ENCODE measurements around the gene TMEM161B.
"Not testable (repeated sequence)": the region's sequence is repeated elsewhere in the genome, so short reads cannot be mapped to it uniquely, and the experiment has no call there.

Gene TMEM161B

DNA sequence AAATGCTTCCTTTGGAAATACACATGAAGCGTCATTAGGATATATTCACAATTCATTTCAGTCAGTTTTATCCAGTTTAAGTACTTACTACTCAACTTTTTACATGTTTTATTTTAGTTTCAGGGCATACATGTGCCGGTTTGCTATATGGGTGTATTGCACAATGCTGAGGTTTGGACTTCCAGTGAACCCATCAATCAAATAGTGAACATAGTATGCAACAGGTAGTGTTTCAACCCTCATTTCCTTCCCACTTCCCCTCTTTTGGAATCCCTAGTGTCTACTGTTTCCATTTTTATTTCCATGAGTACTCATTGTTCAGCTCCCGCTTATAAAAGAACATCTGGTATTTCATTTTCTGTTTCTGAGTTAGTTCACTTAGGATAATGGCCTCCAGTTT is 74.7 kb downstream of the TMEM161B start:
- TF ChIP-seq, protein P1, sequence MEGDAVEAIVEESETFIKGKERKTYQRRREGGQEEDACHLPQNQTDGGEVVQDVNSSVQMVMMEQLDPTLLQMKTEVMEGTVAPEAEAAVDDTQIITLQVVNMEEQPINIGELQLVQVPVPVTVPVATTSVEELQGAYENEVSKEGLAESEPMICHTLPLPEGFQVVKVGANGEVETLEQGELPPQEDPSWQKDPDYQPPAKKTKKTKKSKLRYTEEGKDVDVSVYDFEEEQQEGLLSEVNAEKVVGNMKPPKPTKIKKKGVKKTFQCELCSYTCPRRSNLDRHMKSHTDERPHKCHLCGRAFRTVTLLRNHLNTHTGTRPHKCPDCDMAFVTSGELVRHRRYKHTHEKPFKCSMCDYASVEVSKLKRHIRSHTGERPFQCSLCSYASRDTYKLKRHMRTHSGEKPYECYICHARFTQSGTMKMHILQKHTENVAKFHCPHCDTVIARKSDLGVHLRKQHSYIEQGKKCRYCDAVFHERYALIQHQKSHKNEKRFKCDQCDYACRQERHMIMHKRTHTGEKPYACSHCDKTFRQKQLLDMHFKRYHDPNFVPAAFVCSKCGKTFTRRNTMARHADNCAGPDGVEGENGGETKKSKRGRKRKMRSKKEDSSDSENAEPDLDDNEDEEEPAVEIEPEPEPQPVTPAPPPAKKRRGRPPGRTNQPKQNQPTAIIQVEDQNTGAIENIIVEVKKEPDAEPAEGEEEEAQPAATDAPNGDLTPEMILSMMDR (IDR thresholded peaks at IDR 0.05; ENCODE audit: low read depth, low read length, missing control alignments) = no peak
- in situ Hi-C loops (cut with HindIII; ENCODE audit: low pct_ligation_motif_present, low sequenced_read_pairs) = no loop called here
- DNase-seq = no peak
- peaks cover 2% of the 10 kb centered on the region for H3K36me3 ChIP-seq (replicated peaks)
- H3K4me3 ChIP-seq (ENCODE audit: low read depth, low read length) = no peak overlapping the region
- no peak overlapping the region for H3K27ac ChIP-seq
- no peaks in the 10 kb centered on the region for H3K27me3 ChIP-seq (replicated peaks)

DNA sequence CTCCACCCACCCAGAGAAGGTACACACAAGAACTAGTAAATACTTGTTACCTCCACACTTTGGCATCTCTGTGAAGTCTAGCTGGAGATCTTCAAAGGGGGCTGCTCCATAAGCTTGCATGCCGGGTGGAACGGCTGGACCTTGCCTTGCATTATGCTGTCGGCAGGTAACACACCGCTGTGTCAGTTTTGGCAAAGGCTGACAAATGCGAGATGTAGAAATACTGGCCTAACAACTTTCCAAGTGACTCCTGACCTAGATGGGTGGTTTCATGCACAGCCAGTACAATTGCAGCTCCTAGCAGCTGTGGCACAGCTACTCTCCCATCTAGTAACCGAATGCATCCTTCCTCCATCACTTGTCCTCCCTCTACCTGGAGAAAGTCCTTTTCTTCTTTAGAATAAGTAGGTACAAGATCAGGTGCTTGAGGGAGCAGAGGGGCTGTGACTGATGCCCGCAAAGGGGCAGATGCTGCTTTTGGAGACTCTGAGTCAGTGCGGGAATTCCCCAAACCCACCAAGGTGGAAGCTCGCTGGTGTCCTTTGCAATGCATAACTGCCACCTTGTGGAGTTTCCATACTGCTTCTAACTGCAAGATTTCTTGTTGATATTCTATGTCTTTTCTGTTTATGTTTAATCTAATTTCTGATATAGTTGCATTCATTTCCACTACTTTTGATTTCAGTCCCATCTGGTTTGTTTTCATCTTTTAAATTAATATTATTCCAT is 78.4 kb downstream of the TMEM161B start:
- no peaks in the 10 kb centered on the region for H3K27me3 ChIP-seq (replicated peaks)
- in situ Hi-C loops (cut with HindIII; ENCODE audit: low pct_ligation_motif_present, low sequenced_read_pairs) = no loop called here
- H3K27ac ChIP-seq = no peak overlapping the region
- no peak for DNase-seq
- TF ChIP-seq, protein P1 (IDR thresholded peaks at IDR 0.05; ENCODE audit: low read depth, low read length, missing control alignments) = no peak
- peaks cover 2% of the 10 kb centered on the region for H3K36me3 ChIP-seq (replicated peaks)
- H3K4me3 ChIP-seq (ENCODE audit: low read depth, low read length) = no peak overlapping the region

DNA sequence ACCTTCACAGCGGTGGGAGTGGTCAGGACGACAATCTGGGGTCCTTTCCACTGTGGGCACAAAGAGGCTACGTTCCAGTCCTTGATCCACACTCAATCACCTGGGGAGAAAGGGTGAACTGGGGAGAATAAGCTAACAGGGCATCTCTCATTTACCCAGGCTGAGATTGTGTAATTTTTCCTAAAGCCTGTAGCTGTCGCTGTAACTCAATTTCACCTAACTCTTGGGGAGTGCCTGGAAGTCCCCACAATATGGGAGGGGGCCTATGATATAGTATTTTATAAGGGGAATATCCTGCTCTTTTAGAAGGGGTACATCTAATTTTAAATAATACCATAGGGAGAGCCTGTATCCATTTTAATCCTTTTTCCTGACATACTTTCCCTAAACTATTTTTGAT is 79.2 kb downstream of the TMEM161B start:
- H3K27me3 ChIP-seq (replicated peaks); H3K36me3 ChIP-seq (replicated peaks); in situ Hi-C loops (cut with HindIII; ENCODE audit: low pct_ligation_motif_present, low sequenced_read_pairs); H3K4me3 ChIP-seq (ENCODE audit: low read depth, low read length); H3K27ac ChIP-seq; DNase-seq: not testable (repeated sequence)

DNA sequence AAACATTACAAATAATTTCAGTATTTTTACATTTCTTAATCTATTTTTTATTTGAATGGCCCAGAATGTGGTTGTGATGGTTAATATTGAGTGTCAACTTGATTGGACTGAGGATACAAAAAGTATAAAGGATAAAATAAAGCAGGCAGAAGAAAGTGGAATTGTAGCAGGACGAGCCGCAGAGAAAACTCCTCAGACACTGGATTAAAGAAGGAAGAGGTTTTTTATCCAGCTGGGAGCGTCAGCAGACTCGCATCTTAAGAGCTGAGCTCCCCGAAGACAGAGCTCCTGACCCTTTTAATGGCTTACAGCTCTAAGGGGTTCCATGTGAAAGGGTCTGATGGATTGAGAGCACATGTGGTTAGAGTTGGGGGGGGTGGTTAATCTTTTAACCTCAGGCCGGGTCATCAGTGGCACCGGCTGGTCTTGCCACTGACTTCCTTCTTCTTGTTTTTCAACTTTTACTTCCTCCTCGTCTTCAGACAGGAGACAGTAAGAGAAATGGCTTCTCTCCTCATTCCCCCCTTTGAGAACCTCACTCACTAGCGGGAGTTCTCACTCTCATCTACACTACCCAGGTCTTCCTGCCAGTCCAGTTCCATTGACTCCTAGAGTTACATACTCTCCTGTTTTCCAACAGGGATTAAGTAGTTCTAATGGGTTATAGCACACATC is 80.0 kb downstream of the TMEM161B start:
- Histone ChIP-seq H3K27ac (no peak overlapping the region), H3K36me3 (replicated peaks) (peaks cover 2% of the 10 kb centered on the region), H3K4me3 (ENCODE audit: low read depth, low read length) (no peak overlapping the region), H3K27me3 (replicated peaks) (no peaks in the 10 kb centered on the region)
- in situ Hi-C loops (cut with HindIII; ENCODE audit: low pct_ligation_motif_present, low sequenced_read_pairs) = no loop called here
- DNase-seq = no peak
- TF ChIP-seq, protein P1 (IDR thresholded peaks at IDR 0.05; ENCODE audit: low read depth, low read length, missing control alignments) = no peak

DNA sequence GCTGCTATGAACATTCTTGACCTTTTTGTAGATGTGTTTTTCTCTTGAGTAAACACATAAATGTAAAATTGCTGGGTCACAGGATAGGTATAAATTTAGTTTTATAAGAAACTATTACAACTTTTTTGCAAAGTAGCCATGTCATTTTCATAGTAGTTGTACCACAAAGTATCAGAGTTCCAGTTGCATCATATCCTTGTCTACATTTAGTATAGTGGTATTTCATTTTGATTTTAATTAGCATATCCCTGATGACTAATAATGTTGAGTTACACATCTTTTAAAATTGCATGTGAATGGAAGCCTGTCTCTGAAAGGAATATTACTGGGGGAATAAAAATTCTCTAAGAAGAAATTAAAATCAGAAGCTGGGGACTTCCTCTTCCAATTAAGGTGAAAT is 85.4 kb downstream of the TMEM161B start:
- no peak for DNase-seq
- in situ Hi-C loops (cut with HindIII; ENCODE audit: low pct_ligation_motif_present, low sequenced_read_pairs) = no loop called here
- Histone ChIP-seq H3K27me3 (replicated peaks) (no peaks in the 10 kb centered on the region), H3K27ac (no peak overlapping the region), H3K4me3 (ENCODE audit: low read depth, low read length) (no peak overlapping the region), H3K36me3 (replicated peaks) (no peaks in the 10 kb centered on the region)
- TF ChIP-seq, protein P1 (IDR thresholded peaks at IDR 0.05; ENCODE audit: low read depth, low read length, missing control alignments) = no peak

DNA sequence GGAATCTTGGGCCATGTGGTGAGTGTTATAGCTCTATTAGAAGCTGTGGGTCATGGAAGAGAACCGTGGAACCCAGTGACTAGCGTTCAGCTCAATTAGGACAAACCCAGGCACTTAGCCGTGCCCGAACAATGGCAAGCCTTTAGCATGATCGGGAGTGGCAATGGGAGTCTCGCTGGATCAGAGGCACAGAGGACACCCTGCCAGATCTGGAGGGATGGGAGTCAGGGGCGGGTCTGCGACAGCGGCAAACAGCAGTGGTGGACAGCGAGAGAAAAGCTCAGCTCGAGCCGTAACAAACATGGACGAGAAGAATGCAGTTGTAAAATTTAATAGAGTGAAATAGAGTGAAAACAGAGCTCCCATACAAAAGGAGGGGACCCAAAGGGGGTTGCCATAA is 91.2 kb downstream of the TMEM161B start:
- H3K36me3 ChIP-seq (replicated peaks); H3K27ac ChIP-seq; H3K4me3 ChIP-seq (ENCODE audit: low read depth, low read length); in situ Hi-C loops (cut with HindIII; ENCODE audit: low pct_ligation_motif_present, low sequenced_read_pairs); DNase-seq; H3K27me3 ChIP-seq (replicated peaks): not testable (repeated sequence)
